ENCODE measurements around the gene AK1.

AK1 gene

DNA sequence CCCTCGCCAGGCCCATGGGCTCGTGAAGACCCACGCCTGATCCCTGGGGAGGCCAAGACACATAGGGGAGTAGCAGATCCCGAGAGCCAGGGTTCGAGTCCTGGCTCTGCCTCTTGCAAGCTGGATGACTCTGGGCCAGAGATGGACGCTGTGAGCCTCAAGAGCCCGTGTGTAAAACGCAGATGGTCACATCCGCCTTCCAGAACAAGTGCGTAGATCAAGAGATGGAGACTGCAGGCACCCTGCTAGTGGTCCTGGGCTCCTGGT is 31.1 kb upstream of the AK1 start:
- no peak for DNase-seq

DNA sequence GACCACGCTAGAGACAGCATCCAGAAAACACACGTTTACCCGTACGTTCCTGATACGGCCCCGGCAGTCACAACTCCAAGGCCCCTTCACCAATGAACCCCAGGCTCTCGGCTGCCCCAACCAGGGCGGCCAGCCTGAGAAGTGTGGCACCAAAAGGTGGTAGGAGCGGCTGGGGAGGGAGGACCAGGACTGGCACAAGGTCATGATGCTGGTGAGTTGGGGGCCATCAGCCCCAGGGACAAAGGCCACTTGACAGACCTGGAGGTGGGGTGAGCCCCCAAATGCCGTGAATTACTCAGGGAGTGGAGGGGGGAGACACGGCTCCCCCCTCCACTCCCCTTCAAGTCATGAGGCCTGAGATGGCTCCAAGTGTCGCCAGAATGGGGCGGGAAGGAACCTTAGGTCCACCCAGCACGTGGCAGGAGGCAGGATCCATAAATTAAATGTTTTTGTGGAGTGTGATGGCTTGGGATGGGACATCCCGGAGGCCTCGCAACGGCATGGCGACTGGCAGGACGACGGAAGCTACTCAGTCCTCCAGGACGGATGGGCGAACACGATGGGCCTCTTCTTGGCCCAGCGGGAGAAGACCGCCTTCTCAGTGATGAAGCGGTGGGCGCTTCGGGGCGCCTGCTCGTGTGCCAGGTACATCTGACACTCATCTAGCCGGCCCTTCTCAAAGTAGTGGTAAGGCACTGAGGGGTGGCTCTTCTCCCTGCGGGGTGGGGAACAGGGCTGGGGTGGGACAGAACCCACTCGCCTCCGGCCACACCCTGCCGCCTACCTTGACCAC is 30.6 kb upstream of the AK1 start:
- DNase-seq = peak; percentile 30

DNA sequence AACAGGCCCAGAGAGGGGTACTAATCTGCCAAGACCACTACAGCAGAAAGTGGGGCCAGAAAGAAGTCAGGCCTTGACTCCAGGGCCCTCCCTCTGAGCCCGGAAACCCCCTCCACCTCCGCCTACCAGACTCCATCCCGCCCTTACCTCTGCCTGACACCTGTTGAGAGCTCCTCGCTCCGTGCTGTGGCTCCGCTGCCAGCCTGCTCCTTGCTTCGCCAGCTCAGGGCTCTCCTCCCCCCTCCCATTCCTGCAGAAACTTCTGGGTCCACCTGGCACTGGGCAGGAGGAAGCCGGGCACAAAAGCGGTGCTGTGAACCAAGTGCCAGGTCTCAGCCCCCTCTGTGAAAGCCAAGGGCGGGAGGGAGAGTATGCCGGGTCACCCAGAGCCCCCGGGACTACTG is 28.3 kb upstream of the AK1 start:
- peak; percentile 31 for DNase-seq

DNA sequence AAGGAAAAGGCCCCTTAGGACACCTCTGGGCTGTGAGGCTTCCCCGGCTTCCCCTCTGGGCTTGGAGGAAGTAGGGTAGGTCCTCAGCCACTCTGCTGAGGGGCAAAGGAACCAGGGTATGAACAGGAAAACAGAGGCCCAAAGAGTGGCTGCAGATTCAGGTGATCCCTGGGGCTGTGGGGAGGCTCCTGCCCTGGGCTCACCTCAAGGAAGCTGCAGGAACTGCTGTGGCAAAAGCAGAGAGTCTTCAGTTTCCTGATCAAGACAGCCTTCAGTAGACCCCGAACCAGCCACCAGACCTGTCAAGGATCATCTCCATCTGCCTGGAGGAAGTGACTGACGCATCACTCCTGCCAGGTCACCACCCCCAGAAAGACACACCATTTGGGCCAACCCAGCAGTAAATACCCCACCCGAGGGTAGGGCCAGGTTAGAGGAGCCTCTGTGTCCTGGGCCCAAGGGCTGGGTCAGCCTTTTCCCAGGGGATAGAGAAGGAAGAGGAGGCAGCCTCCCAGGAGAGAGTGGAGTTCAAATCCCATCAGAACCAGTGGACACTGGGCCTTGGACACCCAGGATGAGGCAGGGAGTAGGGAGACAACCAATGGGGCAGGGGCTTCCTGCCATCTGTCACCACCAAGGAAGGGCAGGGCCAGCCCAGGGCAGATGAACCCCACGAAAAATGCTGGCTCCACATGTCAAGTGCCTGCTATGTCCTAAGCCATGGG is 27.7 kb upstream of the AK1 start:
- DNase-seq = peak; percentile 21

DNA sequence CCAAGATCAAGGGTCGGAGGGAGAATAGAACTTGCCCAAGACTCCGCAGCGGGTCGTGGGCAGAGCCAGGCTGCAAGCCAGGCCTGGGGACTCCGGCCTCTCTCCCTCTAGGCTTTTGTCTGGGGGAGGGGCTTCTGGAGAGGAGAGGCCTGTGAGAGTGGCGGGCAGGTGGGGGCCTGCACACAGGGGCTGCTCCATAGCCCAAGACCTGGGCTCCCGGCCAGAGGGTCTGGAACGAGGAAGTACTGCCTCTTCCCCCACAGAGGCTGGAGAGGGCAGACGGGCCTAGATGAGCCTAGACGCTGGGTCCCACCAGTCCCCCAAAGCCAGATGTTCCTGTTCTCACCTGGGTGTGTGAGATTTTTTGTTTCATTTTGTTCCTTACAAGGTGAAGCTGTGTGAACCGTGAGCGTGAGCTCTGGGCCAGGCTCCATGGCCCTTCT is 27.1 kb upstream of the AK1 start:
- peak; percentile 73 for DNase-seq

DNA sequence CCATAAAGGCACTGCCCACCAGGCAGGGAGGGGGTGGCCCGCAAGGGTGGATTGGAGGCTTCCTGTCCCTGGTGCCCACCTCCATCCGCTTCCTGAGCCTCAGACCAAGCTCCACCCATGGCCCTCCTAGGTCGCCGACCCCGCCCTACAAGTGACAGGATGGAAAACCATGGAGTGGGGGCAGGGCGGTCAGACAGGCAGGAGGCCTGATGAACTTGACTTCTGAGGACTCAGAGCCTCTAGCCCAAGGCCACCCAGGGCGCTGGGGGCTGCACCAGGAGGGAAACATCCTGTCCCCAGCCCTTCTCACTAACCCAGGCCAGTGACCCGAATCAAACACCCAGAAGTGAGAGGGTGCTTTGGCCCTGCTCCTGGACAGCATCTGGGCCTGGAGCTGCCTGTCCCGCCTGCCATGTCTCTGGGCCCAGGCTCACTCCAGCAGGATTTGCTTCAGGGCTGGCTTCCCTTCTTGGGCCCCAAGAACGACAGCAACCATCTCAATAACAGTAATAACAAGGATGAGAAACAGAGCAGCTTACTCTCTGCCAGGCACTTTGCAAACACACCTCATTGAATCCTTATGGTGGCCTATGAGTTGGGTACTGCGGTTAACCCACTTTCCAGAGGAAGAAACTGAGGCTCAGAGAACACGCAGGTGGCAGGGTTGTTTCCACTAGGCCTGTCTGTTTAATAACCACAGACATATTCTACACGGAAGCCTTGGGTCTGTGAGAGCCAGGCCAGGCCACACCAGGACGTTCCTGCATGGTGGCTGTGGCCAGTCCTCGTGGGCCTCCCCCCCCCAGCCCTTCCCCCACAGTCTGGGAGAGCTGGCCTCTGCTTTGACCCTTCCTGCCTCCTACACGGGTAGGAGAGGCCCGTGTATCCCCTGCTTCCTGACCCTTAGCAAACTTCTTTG is 26.3 kb upstream of the AK1 start:
- DNase-seq = peak; percentile 80

DNA sequence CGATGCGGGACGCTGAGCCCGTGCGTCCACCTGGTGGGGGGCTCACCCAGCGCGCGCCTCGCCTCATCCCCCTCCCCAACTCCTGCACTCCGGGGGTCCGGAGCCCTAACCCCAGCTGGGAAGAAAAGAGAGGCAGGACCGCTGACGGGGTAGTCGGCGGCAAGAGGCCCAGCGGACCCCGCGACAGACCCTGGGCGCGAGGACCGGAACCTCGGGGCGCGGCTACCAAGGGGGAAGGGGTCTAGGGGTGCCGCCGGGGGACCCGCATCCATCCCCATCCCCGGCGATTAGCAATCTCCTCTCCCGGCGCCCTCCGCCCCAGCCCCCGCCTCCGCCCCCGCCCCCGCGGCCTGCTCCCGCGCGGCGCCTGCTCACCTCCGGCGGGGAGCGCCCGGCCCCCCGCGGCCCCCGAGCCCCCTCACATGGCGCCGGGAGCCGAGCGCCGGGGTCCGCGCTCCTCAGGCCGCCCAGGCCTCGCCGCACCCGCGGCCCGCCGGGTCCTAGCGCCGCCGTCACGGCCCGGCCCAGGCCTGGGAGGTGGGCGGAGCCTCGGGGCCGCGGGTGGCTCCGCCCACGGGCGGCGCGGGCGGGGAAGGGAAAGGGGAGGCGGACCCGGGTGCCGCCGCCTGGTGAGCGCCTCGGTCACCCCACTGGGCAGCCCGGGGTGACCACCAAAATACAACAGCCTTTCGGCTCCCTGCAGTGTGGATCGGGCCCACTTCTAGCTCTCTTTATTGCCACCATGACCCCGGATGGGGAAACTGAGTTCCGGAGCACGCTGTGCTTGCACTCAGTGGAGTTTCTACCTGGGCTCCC is 21.9 kb upstream of the AK1 start, which contains the start of gene ST6GALNAC6:
TSS of gene ST6GALNAC6 (minus strand) at position 476 of the 816 bp plus-strand sequence. CDS start 1,622 bp downstream, outside the sequence.
- peak; percentile 82 for DNase-seq

DNA sequence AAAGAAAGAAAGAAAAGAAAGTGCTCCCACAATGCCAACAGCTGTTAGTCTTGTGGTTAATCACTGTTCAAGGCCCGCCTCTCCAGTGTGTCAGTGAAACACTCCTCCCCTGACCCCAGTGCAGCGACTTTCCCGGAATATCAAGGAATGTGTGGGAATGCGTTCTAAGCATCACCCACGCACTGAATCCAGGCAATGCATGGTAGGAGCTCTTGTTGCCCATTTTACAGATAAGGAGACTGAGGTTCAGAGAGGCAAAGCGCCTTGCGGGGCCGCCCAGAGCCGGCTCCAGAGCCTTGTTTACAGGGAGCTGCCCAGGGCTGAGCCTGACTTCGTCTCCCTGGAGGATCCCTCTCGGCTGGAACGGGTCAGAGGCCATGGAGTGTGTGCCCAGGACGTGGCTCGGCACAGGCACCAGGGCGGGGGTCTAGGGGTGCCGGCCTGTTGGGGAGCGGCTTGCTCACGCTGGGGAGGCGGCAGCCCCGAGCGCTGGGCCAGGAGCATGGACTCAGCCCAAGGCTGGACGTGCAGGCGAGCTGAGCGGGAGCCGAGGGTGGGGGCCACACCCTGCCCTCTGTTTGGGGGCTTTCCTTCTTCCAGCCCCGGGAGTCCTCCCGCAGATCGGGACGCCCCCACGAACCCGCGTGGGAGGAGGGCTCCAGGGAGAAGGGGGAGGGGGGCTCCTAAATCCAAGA is 21.1 kb upstream of the AK1 start:
- peak; percentile 67 for DNase-seq

DNA sequence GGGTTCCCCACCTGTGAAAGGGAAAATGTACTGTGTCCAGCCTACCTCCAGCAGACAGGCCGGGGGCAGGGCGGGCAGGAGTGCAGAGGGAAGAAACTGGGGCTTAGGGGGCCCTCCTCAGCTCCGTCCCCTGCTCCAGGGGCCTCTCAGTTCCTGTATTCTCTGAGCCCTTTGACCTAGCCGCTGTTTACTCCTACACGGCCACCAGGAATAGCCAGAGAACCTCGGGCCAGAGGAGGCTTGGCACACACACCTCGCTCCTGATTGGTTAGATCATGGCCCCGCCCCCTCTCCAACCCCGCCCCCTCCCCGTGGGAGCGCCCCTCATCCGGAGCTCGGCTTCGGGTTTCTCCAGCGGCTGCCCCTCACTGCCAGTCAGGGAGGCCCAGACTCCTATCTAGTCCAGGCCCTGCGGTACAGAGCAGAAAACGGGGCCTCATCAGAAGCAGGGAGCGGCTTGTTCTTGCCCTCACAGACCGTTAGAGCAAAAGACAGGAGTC is 19.8 kb upstream of the AK1 start:
- peak; percentile 93 for DNase-seq

DNA sequence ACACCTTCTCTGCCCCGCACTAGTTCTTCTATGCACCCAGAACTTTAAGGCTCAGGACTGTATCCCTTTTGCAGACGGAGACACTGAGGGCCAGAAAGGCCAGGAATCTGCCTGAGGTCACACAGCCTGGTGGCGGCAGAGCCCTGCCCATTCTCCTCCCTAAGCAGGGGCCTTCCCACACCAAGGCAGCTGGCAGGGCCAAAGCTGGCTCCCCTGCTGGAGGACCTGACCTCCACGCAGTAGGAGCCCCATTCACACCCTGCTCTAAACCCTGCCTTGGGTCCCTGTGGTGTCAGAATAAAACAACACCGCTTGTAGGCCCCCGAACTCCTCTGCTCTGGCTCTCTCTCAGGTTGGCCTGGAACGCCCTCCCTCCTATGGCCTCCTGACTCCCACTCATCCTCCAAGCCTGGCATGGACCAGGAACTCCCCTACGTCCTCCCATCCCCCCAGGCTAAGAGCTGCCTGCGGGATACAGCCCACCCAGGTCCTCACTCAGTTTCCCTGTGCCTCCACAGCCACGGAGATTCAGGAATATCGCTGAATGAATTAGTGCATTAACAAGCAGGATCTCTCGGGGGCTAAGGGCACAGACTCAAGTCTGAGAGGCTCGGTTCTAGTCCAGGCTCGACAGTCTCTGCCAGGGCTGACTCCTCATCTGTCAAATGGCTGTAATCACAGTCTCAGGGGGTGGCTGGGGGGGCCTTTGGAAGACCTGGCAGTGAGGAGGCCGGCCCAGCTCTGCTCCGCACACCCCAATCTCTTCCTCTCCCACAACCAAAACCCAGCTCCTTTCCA is 19.1 kb upstream of the AK1 start:
- peak; percentile 17 for DNase-seq

DNA sequence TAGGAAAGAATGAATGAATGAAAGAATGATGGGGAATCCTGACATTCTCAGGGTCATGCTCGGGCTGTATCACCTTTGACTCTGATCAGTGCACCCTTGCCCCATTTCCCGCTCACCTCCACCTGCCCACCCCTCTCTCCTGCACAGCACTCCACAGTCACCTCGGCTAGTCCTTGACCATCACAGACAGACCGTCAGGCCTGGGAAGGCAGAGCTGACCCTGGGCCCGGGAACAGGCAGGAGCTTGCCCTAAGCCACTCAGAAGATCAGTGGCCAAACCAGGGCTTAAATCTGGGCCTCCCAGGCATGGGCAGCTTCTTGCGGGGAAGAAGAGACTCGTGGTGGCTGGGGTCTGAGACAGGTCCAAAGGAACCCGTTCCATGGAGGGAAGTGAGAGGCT is 18.3 kb upstream of the AK1 start:
- DNase-seq = peak; percentile 29

DNA sequence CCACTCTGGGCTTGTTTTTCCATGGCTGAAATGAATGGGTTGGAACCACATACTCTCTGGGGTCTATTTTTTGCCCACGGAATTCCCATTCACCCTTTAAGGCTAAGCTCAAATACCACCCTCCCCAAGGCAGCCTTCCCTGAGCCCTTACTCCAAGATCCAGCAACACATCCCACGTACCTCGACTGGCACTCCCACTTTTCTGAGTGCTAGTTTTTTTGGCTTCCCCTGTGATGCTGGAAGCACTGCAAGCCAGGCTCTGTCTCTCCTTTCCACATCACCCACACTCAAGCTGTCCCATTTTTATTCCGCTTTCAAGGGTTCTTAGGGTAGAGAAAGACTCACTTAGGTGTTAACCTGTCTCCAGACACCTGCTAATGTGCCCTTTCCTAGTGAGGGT is 15.9 kb upstream of the AK1 start:
- peak; percentile 6 for DNase-seq

DNA sequence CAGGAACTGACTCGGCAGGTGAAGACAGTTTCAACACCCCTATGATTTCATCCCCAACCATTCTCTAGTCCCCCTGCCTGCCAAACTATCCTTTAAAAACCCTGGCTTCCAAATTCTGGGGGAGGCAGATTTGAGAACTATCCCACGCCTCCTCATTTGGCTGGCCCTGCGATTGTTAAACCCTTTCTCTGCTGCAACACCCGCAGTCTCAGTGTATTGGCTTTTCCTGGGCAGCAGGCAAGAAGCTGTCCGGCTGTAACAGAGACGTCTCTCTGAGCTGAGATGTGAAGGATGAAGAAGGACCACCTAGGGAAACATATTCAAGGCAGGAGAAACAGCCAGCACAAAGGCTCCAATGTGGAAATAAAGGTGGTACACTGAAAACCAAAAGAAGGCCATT is 15.4 kb upstream of the AK1 start:
- DNase-seq = peak; percentile 2

DNA sequence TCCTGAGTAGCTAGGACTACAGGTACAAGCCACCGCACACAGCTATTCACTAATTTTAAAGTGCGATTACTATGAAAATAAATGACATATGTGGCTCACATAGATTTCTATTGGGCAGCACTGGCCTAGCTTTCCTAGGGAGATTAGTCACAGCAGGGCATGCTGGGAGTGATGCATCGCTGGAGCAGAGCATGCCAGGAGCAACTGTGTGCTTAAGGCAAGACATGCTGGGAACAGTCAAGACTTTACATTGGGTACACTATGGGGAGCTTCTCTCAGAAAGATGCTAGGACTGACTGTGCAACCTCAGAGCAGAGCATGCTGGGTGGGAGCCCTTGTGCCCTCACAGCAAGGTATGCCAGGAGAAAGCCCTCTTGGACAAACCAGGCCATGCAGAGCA is 12.6 kb upstream of the AK1 start:
- peak; percentile 21 for DNase-seq

DNA sequence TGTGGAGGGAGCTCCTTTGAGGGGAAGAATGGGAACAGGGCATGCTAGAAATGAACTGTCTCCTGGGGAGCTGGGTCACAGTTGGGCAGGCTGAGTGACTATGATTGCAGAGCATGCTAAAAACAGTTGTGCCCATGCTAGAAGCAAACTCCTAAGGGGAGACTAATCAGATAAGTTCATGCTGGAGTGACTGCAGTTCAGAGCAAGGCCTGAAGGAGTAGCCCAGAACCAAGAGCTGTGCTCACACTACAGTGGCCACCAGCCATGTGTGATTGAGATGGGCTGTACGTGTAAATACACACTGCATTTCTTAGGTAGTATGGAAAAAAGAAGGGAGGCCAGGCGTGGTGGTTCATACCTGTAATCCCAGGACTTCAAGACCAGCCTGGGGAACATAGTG is 10.3 kb upstream of the AK1 start:
- peak; percentile 4 for DNase-seq

DNA sequence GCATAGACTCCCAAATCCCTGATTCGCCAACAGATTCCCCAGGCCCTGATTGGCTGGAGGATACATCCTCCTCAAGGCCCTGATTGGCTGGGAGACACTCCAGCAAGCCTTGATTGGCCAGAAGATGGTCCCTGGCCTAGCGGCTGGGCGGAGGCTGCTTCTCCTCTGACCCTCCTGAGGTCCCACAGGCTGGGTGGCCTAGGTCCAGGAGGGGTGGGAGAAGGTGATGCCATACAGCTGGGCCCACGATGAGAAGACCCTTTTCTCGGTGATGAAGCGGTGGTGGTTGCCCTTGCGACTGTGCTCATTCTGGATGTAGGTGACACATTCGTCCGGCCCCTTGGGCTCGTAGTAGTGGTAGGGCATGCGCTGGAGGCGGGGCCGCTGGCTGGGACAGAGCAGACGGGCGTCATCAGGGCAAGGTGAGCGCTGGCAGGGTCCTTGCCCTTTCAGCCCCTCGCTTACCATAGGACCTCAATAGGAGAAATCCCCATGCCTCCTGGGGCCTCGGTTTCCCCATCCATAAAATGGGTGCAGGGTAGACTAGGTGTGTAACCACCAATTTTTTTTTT is 9.0 kb upstream of the AK1 start:
- DNase-seq = peak; percentile 24

DNA sequence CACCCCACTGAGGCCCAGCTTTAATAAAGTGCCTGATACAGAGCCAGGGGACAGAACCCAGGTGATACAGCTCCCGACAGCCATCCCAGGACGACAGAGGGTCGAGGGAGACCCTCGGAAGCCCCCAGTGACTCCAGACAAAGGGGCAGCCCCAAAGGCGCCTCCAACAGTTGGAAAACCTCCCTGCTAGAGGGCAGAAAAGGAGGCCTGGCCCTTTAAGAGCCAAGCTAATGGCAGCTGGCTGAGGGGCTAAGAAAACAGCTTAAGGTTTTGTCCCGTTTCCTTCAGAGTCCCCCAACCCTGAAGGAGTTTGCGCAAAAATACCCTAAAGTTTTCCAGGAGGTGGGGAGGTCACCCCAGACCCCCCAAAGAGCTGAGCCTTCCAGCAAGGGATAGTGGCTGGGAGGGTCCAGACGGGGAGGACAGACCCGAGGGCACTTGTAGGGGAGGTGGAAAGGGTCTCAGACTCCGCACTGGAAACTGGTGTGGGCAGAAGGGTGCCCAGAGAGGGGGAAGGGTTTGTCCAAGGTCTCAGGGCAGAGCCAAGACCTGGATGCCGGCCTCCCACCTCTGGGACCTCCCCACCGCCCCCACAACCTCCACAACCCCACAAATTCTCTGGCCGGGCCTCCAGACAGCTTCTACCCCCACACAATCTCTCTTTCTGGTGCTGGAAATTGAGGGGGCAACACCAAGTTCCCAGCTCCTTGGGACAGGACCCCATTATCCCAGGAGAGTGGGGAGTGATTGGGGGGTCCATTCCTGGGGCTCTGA is 8.2 kb upstream of the AK1 start:
- peak; percentile 17 for DNase-seq

DNA sequence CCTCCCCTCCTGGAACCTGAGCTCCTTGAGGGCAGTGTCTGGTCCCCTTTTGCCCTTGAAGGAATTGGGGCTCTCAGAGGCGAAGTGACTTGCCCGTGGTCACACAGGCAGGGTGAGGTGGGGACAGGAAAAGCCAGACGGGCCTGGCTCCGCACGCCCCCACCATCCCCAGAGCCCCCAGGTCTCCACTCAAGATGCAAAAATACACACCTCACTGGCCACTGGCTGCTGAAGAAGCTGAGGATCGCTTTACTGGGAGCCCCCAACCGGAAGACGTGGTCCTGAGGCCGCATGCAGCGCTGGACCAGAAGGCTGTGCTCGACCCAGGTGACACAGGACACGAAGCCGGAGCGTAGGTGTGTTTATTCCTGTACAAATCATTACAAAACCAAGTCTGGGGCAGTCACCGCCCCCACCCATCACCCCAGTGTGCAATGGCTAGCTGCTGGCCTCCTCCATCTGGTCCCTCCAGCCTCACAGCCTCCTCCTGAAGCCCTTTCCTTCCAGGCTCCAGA is 7.6 kb upstream of the AK1 start:
- peak; percentile 34 for DNase-seq

DNA sequence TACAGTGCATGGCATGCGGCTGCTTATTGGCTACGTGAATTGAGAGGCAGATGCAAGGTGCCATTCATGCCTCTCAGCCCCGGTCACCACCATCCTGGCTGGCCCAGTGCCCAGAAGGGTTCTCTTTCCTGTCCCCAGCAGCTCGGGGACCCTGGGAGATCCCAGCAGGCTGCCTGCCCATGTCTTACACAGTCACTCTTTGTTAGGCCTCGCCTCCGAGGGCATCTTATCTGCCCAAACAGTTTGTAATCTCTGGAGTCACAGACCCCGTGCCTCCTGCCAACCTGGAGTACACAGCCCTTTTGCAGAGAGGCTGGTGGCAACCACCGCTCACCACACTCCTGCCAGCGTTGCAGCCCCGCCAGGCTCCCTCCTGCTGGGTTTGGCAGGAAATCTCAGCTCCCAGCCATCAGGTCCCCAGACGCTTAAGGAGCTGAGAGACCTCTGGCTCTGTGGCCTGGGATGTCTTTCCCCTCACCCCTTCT is 7.0 kb upstream of the AK1 start:
- DNase-seq = peak; percentile 50
